ENCODE data around the gene EXOC5.

Gene EXOC5

DNA sequence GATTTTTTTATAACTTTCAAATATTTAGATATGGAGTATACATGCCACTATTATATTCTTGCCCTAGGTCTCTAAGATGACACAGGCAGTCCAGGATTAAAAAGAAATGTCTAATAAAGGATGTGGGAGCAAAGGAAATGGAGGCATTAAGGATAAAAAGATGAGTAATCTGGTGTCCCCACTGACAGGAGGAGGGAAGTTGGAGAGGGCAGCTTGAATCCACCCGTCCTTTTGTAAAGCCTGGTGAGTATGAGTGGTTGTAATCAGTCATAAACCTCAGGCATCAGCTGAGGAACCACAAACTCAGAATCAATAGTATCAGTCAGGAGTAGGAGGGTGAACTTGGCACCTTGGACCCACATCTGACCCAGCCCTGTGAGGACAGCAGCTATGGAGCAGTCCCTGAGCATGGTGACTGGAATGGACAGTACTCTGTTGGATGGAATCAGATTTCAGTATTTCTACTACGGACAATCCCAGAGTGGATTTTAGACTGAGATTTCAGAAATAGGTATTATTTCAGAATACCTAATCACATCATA, 100.5 kb downstream of the EXOC5 start:
- DNase-seq (ENCODE audit: low spot score): no peak

DNA sequence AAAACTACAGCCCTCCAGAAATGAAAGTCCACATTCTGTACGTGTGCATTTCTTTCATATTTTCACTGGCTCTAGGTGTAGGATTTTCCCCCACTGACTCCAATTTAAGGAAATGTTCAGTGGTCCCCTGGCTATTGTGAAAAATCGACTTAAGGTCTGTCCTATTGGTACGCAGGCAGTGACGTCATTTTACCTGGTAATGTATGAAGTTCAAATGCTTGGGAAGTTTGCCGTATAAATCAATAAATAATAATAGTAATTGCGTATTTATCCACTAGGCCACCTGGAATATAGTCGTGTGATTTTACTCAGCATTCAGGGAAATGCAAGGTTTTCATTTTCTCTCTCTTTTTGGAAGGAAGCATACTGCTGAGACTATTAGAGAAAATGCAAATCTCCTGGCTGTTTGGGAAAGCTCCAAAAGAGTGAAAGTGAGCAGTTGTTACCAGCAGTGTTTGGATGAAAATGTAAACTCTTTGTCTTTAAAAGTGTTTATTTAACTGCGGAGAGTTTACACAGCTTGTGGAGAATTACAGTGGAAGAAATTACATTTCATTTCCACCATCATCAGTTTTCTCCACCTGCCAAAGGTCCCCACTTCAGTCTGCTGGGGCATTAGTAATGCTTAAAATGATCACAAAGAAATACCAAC, 107.0 kb downstream of the EXOC5 start:
- DNase-seq (ENCODE audit: low spot score): no peak

DNA sequence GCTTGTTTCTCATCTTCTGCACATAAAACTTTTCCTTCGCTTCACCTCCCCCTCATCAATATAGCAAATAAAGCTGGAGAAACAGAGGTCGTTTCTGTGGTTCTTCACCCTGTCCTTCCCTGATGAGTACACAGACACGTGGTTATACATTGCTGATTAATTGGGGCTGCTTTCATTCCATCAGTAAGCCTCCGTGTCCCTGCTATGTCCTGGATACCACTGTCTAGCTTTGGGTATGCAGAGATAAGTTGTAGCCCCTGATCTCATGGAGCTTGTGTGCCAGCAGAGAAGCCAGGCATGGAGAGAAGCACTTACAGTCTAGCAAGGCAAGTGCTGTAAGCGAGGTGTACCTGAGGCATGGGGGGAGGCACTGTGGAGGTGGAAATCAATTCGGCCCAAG, 108.4 kb downstream of the EXOC5 start:
- no peak for DNase-seq (ENCODE audit: low spot score)

DNA sequence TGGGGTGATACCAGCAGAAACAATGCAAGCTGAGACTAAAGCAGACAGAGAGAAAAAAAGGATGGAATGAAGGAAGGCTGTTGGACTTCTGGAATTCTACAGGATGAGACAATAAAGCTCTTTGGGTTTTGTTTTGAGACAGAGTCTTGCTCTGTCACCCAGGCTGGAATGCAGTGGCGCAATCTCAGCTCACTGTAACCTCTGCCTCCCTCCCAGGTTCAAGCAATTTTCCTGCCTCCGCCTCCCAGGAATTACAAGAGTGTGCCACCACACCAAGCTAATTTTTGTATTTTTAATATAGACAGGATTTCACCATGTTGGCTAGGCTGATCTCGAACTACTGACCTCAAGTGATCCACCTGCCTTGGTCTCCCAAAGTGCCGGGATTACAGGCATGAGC, 115.4 kb downstream of the EXOC5 start:
- no peak for DNase-seq (ENCODE audit: low spot score)

Data from RKO (cell line).